ENCODE data around the gene JARID2.

Gene JARID2

DNA sequence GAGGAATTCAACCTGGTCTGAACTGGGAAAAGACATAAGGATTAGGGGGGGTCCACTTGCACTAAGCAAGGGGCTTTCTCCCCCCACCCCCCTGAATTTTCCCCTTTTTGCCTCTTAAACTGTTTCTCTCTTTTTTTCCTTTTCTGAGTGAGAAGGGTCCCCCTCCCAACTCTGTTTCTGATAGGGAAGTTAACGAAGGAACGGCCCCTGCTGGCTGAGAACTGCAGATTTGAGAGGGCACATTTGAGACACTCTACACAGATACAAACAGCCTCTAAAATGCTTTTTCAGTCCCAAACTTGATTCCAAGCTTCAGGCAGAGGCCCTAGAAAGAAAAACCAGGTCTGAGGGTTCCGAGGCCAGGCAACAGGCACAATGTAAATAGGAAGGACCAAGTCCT is 91.7 kb downstream of the JARID2 start:
- FAIRE-seq, result no peak

GRCh38 chr6:15338476-15338875 is 92.6 kb downstream of the JARID2 start:
- no peak for DNase-seq (ENCODE audit: insufficient read length, low spot score)
- FAIRE-seq, result peak; percentile 5
- TF ChIP-seq POLR2AphosphoS5 (IDR thresholded peaks at IDR 0.05; ENCODE audit: low read depth, low read length) (no peak), TAF1 (IDR thresholded peaks at IDR 0.05; ENCODE audit: low read depth, low read length) (no peak), POU2F2 (IDR thresholded peaks at IDR 0.05; ENCODE audit: low read depth, low read length) (no peak), SPI1 (IDR thresholded peaks at IDR 0.05; ENCODE audit: low read depth, low read length) (no peak), POLR2A (IDR thresholded peaks at IDR 0.05; ENCODE audit: low read depth, low read length) (no peak), PAX5 (IDR thresholded peaks at IDR 0.05; ENCODE audit: insufficient read depth, low read length, severe bottlenecking) (no peak)

More for the DNA sequence above, 91.7 kb downstream of the JARID2 start:
- TF ChIP-seq TAF1 (IDR thresholded peaks at IDR 0.05; ENCODE audit: low read depth, low read length) (no peak), POU2F2 (IDR thresholded peaks at IDR 0.05; ENCODE audit: low read depth, low read length) (no peak), POLR2AphosphoS5 (IDR thresholded peaks at IDR 0.05; ENCODE audit: low read depth, low read length) (no peak), SPI1 (IDR thresholded peaks at IDR 0.05; ENCODE audit: low read depth, low read length) (no peak), POLR2A (IDR thresholded peaks at IDR 0.05; ENCODE audit: low read depth, low read length) (no peak), PAX5 (IDR thresholded peaks at IDR 0.05; ENCODE audit: insufficient read depth, low read length, severe bottlenecking) (no peak)
- DNase-seq (ENCODE audit: insufficient read length, low spot score), result no peak

DNA sequence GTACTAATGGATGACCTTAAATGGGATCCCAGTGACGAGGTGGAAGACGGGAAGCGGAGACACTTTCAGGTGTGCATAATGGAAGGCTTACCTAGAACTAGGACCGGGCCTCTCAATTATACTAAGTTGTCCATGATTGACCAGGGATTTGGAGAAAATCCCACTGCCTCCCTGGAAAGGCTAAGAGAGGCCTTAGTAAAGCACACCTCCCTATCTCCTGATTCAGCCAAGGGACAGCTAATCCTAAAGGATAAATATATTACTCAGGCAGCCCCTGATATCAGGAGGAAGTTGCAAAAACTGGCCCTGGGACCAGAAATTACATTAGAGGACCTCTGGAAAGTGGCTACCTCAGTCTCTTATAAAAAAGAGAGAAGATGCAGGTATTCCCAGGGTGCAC is 93.2 kb downstream of the JARID2 start:
- FAIRE-seq (no peak), DNase-seq (ENCODE audit: insufficient read length, low spot score) (no peak)
- no peak for TF ChIP-seq POLR2AphosphoS5 (IDR thresholded peaks at IDR 0.05; ENCODE audit: low read depth, low read length)
- no peak for TF ChIP-seq PAX5 (IDR thresholded peaks at IDR 0.05; ENCODE audit: insufficient read depth, low read length, severe bottlenecking)
- no peak for TF ChIP-seq POU2F2 (IDR thresholded peaks at IDR 0.05; ENCODE audit: low read depth, low read length)
- TF ChIP-seq SPI1 (IDR thresholded peaks at IDR 0.05; ENCODE audit: low read depth, low read length), result no peak
- no peak for TF ChIP-seq TAF1 (IDR thresholded peaks at IDR 0.05; ENCODE audit: low read depth, low read length)
- TF ChIP-seq POLR2A (IDR thresholded peaks at IDR 0.05; ENCODE audit: low read depth, low read length), result no peak

GRCh38 chr6:15340105-15340601 is 94.3 kb downstream of the JARID2 start:
- DNase-seq (ENCODE audit: insufficient read length, low spot score), result no peak
- peak; percentile 50 for FAIRE-seq
- no peak for TF ChIP-seq POU2F2 (IDR thresholded peaks at IDR 0.05; ENCODE audit: low read depth, low read length)
- TF ChIP-seq POLR2A (IDR thresholded peaks at IDR 0.05; ENCODE audit: low read depth, low read length), result no peak
- TF ChIP-seq SPI1 (IDR thresholded peaks at IDR 0.05; ENCODE audit: low read depth, low read length), result no peak
- no peak for TF ChIP-seq PAX5 (IDR thresholded peaks at IDR 0.05; ENCODE audit: insufficient read depth, low read length, severe bottlenecking)
- no peak for TF ChIP-seq POLR2AphosphoS5 (IDR thresholded peaks at IDR 0.05; ENCODE audit: low read depth, low read length)
- no peak for TF ChIP-seq TAF1 (IDR thresholded peaks at IDR 0.05; ENCODE audit: low read depth, low read length)

- FAIRE-seq, result peak; percentile 82
- DNase-seq (ENCODE audit: insufficient read length, low spot score), result no peak
- TF ChIP-seq POU2F2 (IDR thresholded peaks at IDR 0.05; ENCODE audit: low read depth, low read length) (no peak), SPI1 (IDR thresholded peaks at IDR 0.05; ENCODE audit: low read depth, low read length) (peak; percentile 40)
Measured at GRCh38 chr6:15340775-15341174, 94.9 kb downstream of the JARID2 start.

DNA sequence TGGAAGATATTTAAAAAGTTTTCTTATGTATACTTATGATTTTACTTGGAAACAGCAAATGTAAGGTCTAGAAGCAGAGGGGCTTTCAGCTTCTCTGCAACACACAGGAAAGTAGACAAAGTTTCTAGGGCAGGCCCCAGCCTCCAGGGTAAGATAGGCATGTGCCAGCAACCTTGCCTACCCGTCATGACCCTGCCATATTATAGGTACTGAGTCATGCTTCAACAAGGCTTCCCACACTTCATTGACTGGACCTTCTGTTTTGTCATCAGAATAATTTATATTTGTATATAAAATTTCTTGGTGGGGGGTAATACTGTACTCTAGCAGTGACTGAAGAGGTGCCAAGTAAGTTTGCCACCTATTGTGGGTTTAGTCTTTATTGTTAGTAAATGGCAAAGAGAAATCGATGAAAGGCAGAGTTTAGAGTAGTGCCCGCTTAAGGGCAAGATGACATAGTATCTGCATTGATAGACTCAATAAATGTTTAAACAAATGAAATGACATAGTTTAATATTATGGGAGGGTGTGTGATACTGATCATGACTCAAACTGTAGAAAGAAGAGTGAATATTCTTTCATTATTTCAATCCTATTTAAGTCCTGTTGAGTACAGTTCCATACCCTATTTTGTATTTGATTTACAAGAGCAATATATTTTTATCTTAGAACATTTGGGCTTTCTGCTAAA is 95.6 kb downstream of the JARID2 start:
- DNase-seq (ENCODE audit: insufficient read length, low spot score) (no peak), FAIRE-seq (no peak)
- TF ChIP-seq POLR2A (IDR thresholded peaks at IDR 0.05; ENCODE audit: low read depth, low read length) (no peak), PAX5 (IDR thresholded peaks at IDR 0.05; ENCODE audit: insufficient read depth, low read length, severe bottlenecking) (no peak), POU2F2 (IDR thresholded peaks at IDR 0.05; ENCODE audit: low read depth, low read length) (no peak), SPI1 (IDR thresholded peaks at IDR 0.05; ENCODE audit: low read depth, low read length) (no peak), POLR2AphosphoS5 (IDR thresholded peaks at IDR 0.05; ENCODE audit: low read depth, low read length) (no peak), TAF1 (IDR thresholded peaks at IDR 0.05; ENCODE audit: low read depth, low read length) (no peak)

GRCh38 chr6:15342114-15342513 is 96.2 kb downstream of the JARID2 start:
- DNase-seq (ENCODE audit: insufficient read length, low spot score), result no peak

GRCh38 chr6:15343490-15344191 is 97.8 kb downstream of the JARID2 start:
- FAIRE-seq (peak; percentile 64), DNase-seq (ENCODE audit: insufficient read length, low spot score) (no peak)
- TF ChIP-seq TAF1 (IDR thresholded peaks at IDR 0.05; ENCODE audit: low read depth, low read length) (no peak), POLR2AphosphoS5 (IDR thresholded peaks at IDR 0.05; ENCODE audit: low read depth, low read length) (no peak), POLR2A (IDR thresholded peaks at IDR 0.05; ENCODE audit: low read depth, low read length) (no peak), POU2F2 (IDR thresholded peaks at IDR 0.05; ENCODE audit: low read depth, low read length) (no peak), SPI1 (IDR thresholded peaks at IDR 0.05; ENCODE audit: low read depth, low read length) (no peak), PAX5 (IDR thresholded peaks at IDR 0.05; ENCODE audit: insufficient read depth, low read length, severe bottlenecking) (no peak)

More at GRCh38 chr6:15342114-15342513, 96.2 kb downstream of the JARID2 start:
- TF ChIP-seq TAF1 (IDR thresholded peaks at IDR 0.05; ENCODE audit: low read depth, low read length) (no peak), POLR2AphosphoS5 (IDR thresholded peaks at IDR 0.05; ENCODE audit: low read depth, low read length) (no peak), SPI1 (IDR thresholded peaks at IDR 0.05; ENCODE audit: low read depth, low read length) (no peak)
- peak; percentile 56 for FAIRE-seq

DNA sequence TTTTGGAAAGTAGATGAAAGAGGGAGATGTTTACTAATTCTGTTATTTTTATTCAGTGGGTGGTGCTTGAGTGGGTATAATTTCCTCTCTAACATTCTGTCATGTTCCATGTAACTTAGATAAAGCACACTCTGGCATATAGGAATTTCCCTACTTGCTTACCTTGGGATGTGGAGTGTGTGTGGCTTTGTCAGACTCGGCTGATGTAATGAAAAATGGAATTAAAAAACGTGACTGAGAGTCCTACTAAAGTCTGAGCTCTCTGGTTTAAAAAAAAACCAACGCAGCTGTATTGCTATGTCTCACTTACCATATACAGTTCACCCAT is 98.3 kb downstream of the JARID2 start:
- no peak for TF ChIP-seq POU2F2 (IDR thresholded peaks at IDR 0.05; ENCODE audit: low read depth, low read length)
- TF ChIP-seq PAX5 (IDR thresholded peaks at IDR 0.05; ENCODE audit: insufficient read depth, low read length, severe bottlenecking), result no peak
- FAIRE-seq, result no peak
- no peak for DNase-seq (ENCODE audit: insufficient read length, low spot score)

GRCh38 chr6:15344831-15345230 is 99.0 kb downstream of the JARID2 start:
- TF ChIP-seq POLR2A (IDR thresholded peaks at IDR 0.05; ENCODE audit: low read depth, low read length), result no peak
- TF ChIP-seq TAF1 (IDR thresholded peaks at IDR 0.05; ENCODE audit: low read depth, low read length), result no peak
- no peak for TF ChIP-seq PAX5 (IDR thresholded peaks at IDR 0.05; ENCODE audit: insufficient read depth, low read length, severe bottlenecking)
- no peak for TF ChIP-seq POU2F2 (IDR thresholded peaks at IDR 0.05; ENCODE audit: low read depth, low read length)
- TF ChIP-seq SPI1 (IDR thresholded peaks at IDR 0.05; ENCODE audit: low read depth, low read length), result no peak
- no peak for TF ChIP-seq POLR2AphosphoS5 (IDR thresholded peaks at IDR 0.05; ENCODE audit: low read depth, low read length)
- no peak for DNase-seq (ENCODE audit: insufficient read length, low spot score)
- FAIRE-seq, result no peak
